Natural killer cell (primary cell): ENCODE measurements around the gene TOR4A. TPM values are rescaled to one million over a fixed set of nuclear protein-coding genes. Genes with fewer than 3 reads are reported as not detected.

Experiments
- ATAC-seq, 3 donors: fragments of 150-1000 bp in 2 of 3; fragments of 200-7000 bp in 1 of 3; cut with Tn5 transposase; 1 replicate in 1 of 3; 2 replicates in 2 of 3; pipeline ENCODE4 v1.10.0; 2021; ENCODE audit warnings: mild to moderate bottlenecking in 2 of 3, moderate library complexity in 2 of 3
- DNase-seq, 2 donors: peaks; one replicate each; pipeline versions ENCODE4 v3.0.0 to v3.0.0-alpha.2; 2013 to 2021; ENCODE audit warnings: mixed read lengths in 1 of 2
- H3K27ac ChIP-seq: one replicate; pipeline ENCODE4 v1.5.1; 2013; ENCODE audit warnings: mild to moderate bottlenecking, low read length
- H3K27me3 ChIP-seq: one replicate; pipeline ENCODE4 v1.6.1; 2013; ENCODE audit warnings: low read length; ENCODE audit not compliant: control insufficient read depth, insufficient read depth
- H3K36me3 ChIP-seq: one replicate; pipeline ENCODE4 v1.6.1; 2013; ENCODE audit warnings: low read length; ENCODE audit not compliant: control insufficient read depth, insufficient read depth
- H3K4me1 ChIP-seq: one replicate; pipeline ENCODE4 v1.6.1; 2013; ENCODE audit warnings: low read length; ENCODE audit not compliant: control insufficient read depth, insufficient read depth
- H3K4me3 ChIP-seq: one replicate; pipeline ENCODE4 v1.5.1; 2013; ENCODE audit warnings: low read length
- H3K9me3 ChIP-seq: one replicate; pipeline ENCODE4 v1.6.1; 2013; ENCODE audit warnings: low read length; ENCODE audit not compliant: control insufficient read depth, insufficient read depth
- H3K27ac Mint-ChIP-seq, 2 donors: one replicate each; pipeline ENCODE4 v1.8.0; 2022; ENCODE audit warnings: mild to moderate bottlenecking in 2 of 2, mixed read lengths in 2 of 2, moderate library complexity in 1 of 2
- H3K27me3 Mint-ChIP-seq, 2 donors: one replicate each; pipeline ENCODE4 v1.8.0; 2022; ENCODE audit warnings: low read depth in 2 of 2, mixed read lengths in 2 of 2
- H3K36me3 Mint-ChIP-seq: one replicate; pipeline ENCODE4 v1.8.0; 2022; ENCODE audit warnings: mixed read lengths
- H3K4me1 Mint-ChIP-seq, 2 donors: one replicate each; pipeline ENCODE4 v1.8.0; 2022; ENCODE audit warnings: mixed read lengths in 2 of 2
- H3K4me3 Mint-ChIP-seq: one replicate; pipeline ENCODE4 v1.8.0; 2022; ENCODE audit warnings: mild to moderate bottlenecking, moderate library complexity, mixed read lengths
- H3K9me3 Mint-ChIP-seq, 2 donors: one replicate each; pipeline ENCODE4 v1.8.0; 2022; ENCODE audit warnings: mixed read lengths in 2 of 2
- CTCF ChIP-seq: fragments of 200-600 bp; IDR thresholded peaks from one replicate; pipeline ENCODE4 v1.8.0; 2022; ENCODE audit warnings: antibody characterized with exemption
- WGBS: methylation state at CpG from one replicate; pipeline ENCODE4 v1.1.7; 2013; ENCODE audit warnings: missing lambda C conversion rate; ENCODE audit not compliant: insufficient coverage; 5-methylcytosine and 5-hydroxymethylcytosine counted together
- intact Hi-C: fragments of 100-400 bp; cut with micrococcal nuclease; formaldehyde crosslinking; loops from one replicate; pipeline ENCODE4 v1.14.2; 2022
- total RNA-seq, 4 donors: library from RNA; stranded (reverse); fragments of 120-200 nt in 1 of 4; gene quantifications; one replicate each; pipeline versions ENCODE4 v1.2.3 to v1.2.4, GENCODE V29; 2013 to 2022

TOR4A gene
- total RNA-seq, 3 donors from 2014 or later (not counting 1 experiment from before 2014, with no cell fraction given): 16.3 to 24.6 (median 19.2) TPM

DNA sequence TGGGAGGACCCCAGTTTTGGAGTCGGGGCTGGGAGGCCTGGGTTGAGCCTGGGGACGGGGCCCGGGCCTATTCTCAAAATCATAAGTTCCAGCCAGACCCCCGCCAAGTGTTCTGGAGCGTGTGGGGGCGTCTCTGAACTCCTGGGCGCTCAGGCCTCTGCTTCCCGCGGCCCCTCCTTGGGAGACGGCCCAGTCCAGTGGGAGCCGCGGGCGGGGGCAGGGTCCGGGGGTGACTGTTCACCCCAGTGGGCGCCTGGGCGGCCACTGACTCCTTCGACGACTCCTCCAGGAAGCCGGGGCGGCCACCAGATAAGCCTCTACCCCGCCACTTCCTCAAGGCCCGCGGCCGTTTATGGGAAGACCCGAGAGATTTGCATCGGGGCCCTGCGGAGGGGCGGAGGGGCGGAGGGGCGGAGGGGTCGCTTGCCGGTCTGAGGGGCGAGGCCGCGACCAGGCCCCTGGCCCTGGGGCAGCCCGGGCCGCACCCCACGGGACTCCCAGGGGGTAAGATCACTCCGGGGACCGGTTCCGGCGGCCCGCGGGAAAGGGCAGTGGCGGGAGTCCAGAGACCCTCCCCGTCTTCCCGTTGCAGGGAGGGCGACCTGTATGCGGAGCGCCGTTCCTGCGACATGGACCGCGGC lies 655 bp downstream of the TOR4A start:
- H3K36me3 ChIP-seq: peaks cover 11% of the 10 kb centered on the region
- TF ChIP-seq CTCF: no peak
- 16% methylated on average over 54 of the region's 54 CpGs for WGBS
- H3K27me3 Mint-ChIP-seq: no peaks in the 10 kb centered on the region
- intact Hi-C loops: no loop called here
- peaks cover 13 to 43% of the 10 kb centered on the region in 2 donors for H3K4me1 Mint-ChIP-seq
- H3K4me3 ChIP-seq: peak overlapping the region; percentile 92
- no peaks in the 10 kb centered on the region for H3K9me3 Mint-ChIP-seq
- no peaks in the 10 kb centered on the region for H3K36me3 Mint-ChIP-seq
- DNase-seq (no peak), ATAC-seq (peak; percentile 12 to 24 (median 12))
- peak overlapping the region; percentile 72 to 91 for H3K27ac Mint-ChIP-seq
- H3K27ac ChIP-seq: peak overlapping the region; percentile 77
- H3K4me3 Mint-ChIP-seq: peak overlapping the region; percentile 96
- peaks cover 43% of the 10 kb centered on the region for H3K4me1 ChIP-seq
- H3K9me3 ChIP-seq: no peaks in the 10 kb centered on the region
- H3K27me3 ChIP-seq: no peaks in the 10 kb centered on the region

DNA sequence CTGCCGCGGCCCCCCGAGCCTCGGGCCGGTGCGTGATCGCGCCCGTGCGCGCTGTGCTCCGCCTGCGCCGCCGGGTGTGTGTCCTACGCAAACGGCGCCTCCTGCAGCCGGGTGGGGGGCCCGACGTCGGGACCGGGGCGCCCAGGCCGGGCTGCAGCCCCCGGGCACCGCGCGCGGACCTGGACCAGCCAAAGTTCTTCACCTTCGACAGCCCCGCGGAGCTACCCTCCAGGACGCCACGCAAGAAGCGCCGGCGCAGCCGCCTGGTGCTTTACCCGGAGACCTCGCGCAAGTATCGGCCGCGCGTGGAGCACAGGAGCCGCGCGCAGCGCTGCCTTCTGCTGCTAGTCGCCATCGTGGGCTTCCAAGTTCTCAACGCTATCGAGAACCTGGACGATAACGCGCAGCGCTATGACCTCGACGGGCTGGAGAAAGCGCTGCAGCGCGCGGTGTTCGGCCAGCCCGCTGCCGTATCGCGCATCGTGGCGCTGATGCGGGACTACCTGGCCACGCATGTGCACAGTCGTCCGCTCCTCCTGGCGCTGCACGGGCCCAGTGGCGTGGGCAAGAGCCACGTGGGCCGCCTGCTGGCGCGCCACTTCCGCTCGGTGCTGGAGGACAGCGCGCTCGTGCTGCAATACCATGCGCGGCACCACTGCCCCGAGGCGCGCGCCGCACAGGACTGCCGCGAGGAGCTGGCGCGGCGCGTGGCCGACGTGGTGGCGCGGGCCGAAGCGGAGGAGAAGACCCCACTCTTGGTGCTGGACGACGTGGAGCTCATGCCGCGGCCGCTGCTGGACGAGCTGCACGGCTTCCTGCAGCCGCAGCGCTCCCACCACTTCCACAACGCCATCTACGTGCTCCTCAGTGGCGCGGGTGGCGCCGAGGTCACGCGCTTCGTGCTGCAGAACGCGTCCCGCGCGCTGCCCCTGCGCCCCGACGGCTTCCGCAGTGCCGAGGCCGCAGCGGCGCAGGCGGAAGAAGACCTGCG lies 1.5 kb downstream of the TOR4A start:
- intact Hi-C loops: no loop called here
- 95% methylated on average over 139 of the region's 139 CpGs for WGBS
- Mint-ChIP-seq H3K27me3 (no peaks in the 10 kb centered on the region), H3K27ac (no peak overlapping the region), H3K36me3 (no peaks in the 10 kb centered on the region), H3K4me1 (peaks cover 13 to 43% of the 10 kb centered on the region in 2 donors), H3K9me3 (no peaks in the 10 kb centered on the region), H3K4me3 (no peak overlapping the region)
- DNase-seq (no peak), ATAC-seq (no peak)
- Histone ChIP-seq H3K9me3 (no peaks in the 10 kb centered on the region), H3K36me3 (peaks cover 7% of the 10 kb centered on the region), H3K4me3 (no peak overlapping the region), H3K27me3 (no peaks in the 10 kb centered on the region), H3K27ac (no peak overlapping the region), H3K4me1 (peaks cover 43% of the 10 kb centered on the region)
- TF ChIP-seq CTCF: no peak

DNA sequence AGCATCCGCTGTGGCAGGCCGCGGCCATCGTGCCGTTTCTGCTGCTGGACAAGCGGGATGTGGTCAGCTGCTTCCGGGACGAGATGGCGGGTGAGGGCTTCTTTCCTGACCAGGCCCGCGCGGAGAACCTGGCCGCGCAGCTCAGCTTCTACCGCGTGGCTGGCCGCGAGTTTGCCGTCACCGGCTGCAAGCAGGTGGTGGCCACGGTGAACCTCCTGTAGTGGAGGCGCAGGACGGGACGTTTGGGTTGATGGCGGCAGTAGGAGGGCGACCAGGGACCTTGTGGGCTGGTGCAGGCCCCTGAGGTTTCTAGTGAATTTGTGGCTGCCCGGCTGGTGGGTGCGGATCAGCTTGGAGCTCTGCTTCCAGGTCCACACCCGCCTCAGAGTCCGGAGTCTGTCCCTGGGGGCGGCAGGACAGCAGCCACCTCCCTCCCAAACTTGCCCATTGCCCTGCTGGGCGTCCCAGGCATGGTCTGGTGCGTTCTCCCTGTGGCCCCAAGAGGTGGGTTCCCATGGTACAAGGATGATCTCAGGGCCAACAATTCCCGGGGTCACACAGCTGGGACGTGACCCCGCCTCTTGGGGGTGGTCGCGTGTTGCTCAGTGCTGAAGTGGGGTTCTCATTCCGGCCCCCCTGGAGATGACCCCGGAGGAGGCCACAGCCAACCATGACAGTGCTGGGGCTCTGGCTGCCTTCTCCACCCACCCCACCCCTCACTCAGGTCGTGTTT lies 2.4 kb downstream of the TOR4A start:
- H3K36me3 ChIP-seq: peaks cover 7% of the 10 kb centered on the region
- TF ChIP-seq CTCF: no peak
- H3K9me3 Mint-ChIP-seq: no peaks in the 10 kb centered on the region
- H3K4me3 ChIP-seq: no peak overlapping the region
- H3K4me3 Mint-ChIP-seq: peak overlapping the region; percentile 42
- ATAC-seq: no peak
- no peaks in the 10 kb centered on the region for H3K27me3 ChIP-seq
- no peak overlapping the region for H3K27ac ChIP-seq
- no peaks in the 10 kb centered on the region for H3K9me3 ChIP-seq
- H3K4me1 Mint-ChIP-seq: peaks cover 13 to 37% of the 10 kb centered on the region in 2 donors
- DNase-seq: no peak
- H3K27me3 Mint-ChIP-seq: no peaks in the 10 kb centered on the region
- WGBS: 94% methylated on average over 40 of the region's 41 CpGs
- H3K27ac Mint-ChIP-seq: no peak overlapping the region
- no peaks in the 10 kb centered on the region for H3K36me3 Mint-ChIP-seq
- intact Hi-C loops: no loop called here
- peaks cover 43% of the 10 kb centered on the region for H3K4me1 ChIP-seq
